IPS-11a (cell line): ENCODE measurements around the gene PCAT7.

Experiments used
- H3K4me3 ChIP-seq: one replicate; pipeline ENCODE4 v1.5.1; 2013; ENCODE audit warnings: low read depth, low read length, control low read depth

Gene PCAT7

DNA sequence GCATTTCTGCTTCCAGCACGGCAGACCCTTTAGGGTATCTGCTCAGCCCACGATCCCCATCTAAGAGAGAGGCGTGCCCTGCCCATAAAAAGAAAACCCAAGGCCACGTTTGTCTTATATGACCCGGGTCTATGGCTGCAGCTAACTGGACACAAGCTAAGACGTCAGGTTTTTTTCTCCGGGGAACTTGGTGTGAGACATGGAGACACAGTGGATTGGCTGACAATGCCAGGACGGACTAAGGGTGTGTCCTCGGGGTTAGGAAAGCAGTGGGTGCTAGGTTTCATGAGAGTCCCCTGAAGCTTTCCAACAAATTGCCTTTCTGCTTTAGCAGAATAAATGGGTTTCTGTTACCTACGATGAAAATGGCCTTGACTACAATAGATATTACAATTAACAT, 45.8 kb downstream of the PCAT7 start:
- no peak overlapping the region for H3K4me3 ChIP-seq

GRCh38 chr9:94602666-94603065, 47.8 kb downstream of the PCAT7 start:
- no peak overlapping the region for H3K4me3 ChIP-seq

DNA sequence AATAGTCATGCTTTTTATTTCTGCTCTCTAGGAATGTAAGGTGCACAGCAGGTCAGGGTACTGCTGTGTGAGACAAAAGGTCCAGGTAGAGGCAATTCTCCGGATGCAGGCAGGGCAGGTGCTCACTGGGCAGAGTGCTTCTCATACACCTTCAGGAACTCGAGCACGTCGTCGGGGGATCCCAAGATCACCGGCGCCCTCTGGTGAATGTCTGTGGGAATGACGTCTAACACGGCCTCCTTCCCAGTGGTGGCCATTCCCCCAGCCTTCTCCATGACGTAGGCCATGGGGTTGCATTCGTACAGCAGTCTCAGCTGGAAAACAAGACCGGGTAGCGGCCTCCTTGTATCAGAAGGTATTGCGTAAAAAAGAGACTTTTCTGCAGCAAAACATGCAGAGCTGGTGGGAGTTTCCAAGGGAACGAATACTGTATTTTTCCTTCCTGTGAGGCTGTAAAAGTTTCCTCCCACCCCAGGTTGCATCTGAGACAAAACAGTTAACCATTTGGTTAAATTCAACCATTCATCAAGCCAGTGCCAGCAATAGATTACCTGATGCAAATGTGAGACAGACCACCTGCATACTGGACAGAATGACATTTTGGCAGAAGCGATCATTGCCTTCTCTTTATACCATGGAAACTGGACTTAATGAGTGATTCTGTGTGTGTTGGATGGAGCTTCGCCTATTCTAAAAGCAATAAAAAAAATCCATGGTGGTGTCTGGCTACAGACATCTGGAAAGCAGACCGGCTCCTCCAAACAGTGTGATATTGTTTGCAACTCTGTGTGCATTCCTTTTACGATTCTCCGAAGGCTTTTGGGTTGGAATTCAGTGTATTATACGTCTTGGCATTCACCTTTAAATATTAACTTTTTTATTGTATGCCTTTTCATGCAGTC, 48.6 kb downstream of the PCAT7 start:
- H3K4me3 ChIP-seq: no peak overlapping the region

DNA sequence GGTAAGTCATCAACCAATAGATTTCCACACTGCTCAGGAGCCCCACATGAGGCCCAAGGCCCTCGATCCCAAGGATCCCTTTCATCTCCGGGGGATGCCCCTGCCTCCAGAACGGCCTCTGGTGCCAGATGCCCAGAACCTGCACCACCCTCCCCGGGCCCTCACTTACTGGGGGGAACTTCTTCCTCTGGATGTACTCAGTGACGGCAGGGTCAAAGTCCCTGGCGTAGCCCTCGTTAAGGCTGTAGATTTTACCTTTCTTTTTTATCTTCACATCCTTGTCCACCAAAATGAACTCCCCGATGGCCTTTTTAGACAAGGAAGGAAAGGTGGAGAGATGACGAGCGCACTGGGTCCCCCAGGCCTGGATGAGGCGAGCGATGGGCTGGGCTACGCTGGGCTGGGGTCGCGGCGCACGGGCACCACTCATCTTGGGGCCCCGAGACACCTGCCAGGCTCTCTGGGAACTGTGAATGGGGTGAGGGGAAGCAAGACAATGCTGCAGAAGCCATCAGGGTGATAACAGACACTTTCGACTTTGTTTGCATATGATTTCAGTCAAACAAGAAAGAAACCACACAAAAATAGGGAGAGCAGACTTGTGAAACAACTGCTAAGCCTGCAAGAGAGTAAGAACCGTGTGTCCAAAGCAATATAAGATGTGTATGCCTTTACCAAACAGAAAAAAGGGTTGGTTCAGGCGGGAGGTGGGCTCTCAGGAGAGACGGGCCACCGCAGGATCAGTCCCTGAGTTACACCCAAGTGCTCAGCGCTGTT, 52.0 kb downstream of the PCAT7 start:
- no peak overlapping the region for H3K4me3 ChIP-seq

GRCh38 chr9:94607423-94607691, 52.5 kb downstream of the PCAT7 start:
- H3K4me3 ChIP-seq: no peak overlapping the region

DNA sequence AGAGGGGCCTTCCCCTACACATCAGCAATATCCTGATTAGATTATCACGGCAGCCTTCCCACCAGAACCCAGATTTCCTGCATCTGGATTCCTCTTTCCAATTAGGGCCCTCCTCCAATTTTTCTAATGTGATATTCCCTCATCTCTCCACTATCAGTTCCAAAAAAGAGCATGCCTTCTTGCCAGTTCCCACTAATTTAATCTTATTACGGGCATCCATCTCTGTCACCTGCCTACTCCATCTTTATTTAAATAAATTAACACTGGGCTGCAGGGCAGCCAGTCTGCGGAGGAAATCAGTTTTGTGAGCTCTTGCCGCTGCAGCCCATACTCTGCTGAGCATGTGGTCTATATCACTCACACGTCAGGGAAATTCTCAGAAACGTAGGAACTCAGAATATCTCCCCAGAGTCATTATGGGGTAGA, 55.3 kb downstream of the PCAT7 start:
- H3K4me3 ChIP-seq: no peak overlapping the region

- H3K4me3 ChIP-seq: no peak overlapping the region
These were observed 56.8 kb downstream of the PCAT7 start for GRCh38 chr9:94611638-94612068.

GRCh38 chr9:94612071-94612470, 57.2 kb downstream of the PCAT7 start:
- no peak overlapping the region for H3K4me3 ChIP-seq

- H3K4me3 ChIP-seq: no peak overlapping the region
These were observed 58.1 kb downstream of the PCAT7 start for GRCh38 chr9:94613003-94613402.

DNA sequence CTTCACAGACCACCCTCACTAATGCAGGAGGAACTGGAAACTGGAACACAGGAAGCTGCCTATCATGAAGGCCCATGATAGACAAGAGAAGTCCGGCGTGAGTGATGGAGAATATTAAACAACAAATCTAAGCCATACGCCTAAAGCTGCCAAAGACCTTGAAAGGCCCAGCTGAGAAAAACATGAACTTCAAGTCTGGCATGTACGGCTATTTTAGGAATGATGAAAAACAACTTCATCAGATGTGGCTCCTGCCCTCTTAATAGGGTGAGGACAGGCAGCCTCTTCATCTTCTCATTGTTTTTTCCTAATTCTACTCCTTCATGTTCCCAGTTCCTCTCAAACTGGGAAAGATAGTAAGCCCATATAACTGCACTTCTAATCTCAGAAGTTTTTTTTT, 64.1 kb downstream of the PCAT7 start:
- H3K4me3 ChIP-seq: no peak overlapping the region
